CMK (cell line): ENCODE data around the gene HLTF.
"Not testable (repeated sequence)": the region's sequence is repeated elsewhere in the genome, so short reads cannot be mapped to it uniquely, and the experiment has no call there.

Experiments used
- DNase-seq: peaks from one replicate; pipeline ENCODE4 v3.0.0-alpha.2; 2010; ENCODE audit warnings: low read depth

HLTF gene, protein sequence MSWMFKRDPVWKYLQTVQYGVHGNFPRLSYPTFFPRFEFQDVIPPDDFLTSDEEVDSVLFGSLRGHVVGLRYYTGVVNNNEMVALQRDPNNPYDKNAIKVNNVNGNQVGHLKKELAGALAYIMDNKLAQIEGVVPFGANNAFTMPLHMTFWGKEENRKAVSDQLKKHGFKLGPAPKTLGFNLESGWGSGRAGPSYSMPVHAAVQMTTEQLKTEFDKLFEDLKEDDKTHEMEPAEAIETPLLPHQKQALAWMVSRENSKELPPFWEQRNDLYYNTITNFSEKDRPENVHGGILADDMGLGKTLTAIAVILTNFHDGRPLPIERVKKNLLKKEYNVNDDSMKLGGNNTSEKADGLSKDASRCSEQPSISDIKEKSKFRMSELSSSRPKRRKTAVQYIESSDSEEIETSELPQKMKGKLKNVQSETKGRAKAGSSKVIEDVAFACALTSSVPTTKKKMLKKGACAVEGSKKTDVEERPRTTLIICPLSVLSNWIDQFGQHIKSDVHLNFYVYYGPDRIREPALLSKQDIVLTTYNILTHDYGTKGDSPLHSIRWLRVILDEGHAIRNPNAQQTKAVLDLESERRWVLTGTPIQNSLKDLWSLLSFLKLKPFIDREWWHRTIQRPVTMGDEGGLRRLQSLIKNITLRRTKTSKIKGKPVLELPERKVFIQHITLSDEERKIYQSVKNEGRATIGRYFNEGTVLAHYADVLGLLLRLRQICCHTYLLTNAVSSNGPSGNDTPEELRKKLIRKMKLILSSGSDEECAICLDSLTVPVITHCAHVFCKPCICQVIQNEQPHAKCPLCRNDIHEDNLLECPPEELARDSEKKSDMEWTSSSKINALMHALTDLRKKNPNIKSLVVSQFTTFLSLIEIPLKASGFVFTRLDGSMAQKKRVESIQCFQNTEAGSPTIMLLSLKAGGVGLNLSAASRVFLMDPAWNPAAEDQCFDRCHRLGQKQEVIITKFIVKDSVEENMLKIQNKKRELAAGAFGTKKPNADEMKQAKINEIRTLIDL

GRCh38 chr3:149086232-149086988, at the start of gene HLTF:
Gene HLTF (minus strand): TSS chr3:149086533. CDS start chr3:149086336, 197 bp downstream.
- peak; percentile 87 for DNase-seq

GRCh38 chr3:149134575-149134974, 48.2 kb upstream of the HLTF start:
- no peak for DNase-seq

GRCh38 chr3:149131589-149131988, 45.3 kb upstream of the HLTF start:
- no peak for DNase-seq

- DNase-seq, result peak; percentile 70
These were observed 43.2 kb upstream of the HLTF start, which contains the start of gene HPS3 for GRCh38 chr3:149129326-149130205. Gene HPS3 (plus strand): TSS chr3:149129638. CDS start chr3:149129724, 86 bp downstream.

DNA sequence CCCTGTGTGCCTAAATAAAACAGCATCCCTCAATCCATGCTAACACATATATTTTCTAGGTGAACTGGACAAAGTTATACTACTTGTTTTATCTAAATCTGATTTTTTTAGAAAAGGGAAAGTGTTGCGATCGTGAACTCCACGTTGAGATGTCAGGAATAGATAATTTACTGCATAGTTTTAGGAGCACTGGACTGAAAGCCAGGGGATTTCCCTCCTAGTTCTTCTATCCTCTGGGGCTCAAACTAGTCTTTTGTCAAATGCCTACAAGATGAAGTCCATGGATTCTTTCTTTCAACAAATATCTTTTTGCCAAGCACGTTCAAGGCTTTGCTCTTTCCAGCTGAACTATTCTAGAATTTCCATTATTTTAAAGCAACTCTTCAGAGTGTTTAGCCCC, 42.5 kb upstream of the HLTF start:
- DNase-seq, result no peak

- no peak for DNase-seq
These were observed 36.6 kb upstream of the HLTF start for GRCh38 chr3:149122721-149123578.

GRCh38 chr3:149120051-149120972, 34.0 kb upstream of the HLTF start:
- no peak for DNase-seq

- DNase-seq, result no peak
These were observed 33.1 kb upstream of the HLTF start for GRCh38 chr3:149119466-149119865.

- no peak for DNase-seq
These were observed 32.4 kb upstream of the HLTF start for GRCh38 chr3:149118724-149119123.

- no peak for DNase-seq
These were observed 28.8 kb upstream of the HLTF start for GRCh38 chr3:149115114-149115513.

GRCh38 chr3:149114458-149114857, 28.1 kb upstream of the HLTF start:
- no peak for DNase-seq

- DNase-seq, result no peak
These were observed 18.2 kb upstream of the HLTF start for GRCh38 chr3:149104484-149104883.

DNA sequence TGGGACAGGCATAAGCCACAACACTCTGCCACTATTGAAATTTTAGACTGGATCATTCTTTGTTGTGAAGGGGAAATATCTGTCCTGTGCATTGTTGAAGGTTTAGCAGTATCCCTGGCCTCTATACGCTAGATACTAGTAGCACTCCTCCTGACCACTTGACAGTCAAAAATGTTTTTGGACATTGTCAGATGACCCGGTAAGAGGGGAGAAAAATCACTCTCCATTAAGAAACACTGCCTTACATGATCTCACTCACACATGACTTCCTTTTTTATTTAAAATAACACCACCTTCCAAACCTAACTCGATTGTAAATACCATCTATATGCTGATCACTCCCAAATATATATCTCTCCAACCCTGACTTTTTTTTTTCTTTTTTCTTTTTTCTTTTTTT, 15.3 kb upstream of the HLTF start:
- DNase-seq, result no peak

GRCh38 chr3:149101154-149101553, 14.8 kb upstream of the HLTF start:
- DNase-seq, result no peak

- DNase-seq, result not testable (repeated sequence)
These were observed 11.7 kb upstream of the HLTF start for GRCh38 chr3:149097987-149098386.

- DNase-seq, result no peak
These were observed 9.2 kb upstream of the HLTF start for GRCh38 chr3:149095487-149095886.

DNA sequence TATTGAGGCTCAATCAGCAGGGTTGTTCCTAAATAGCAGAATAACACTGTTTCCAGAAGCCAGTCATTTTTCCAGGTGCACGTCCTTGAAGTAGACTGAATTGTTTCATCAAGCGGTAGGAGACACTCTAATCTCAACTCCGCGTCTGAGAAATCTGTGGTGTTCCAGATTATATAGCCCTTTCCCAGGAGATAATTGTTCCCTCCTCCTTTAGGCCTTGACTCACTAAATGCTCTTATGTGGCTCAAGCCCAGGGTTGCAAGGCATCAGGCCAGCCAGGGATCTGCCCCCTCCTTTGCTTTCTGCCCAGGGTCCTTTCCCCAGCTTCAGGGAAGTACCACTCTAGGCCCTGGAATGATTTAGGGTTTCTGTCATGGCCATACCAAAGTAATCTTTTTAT, 5.7 kb upstream of the HLTF start:
- DNase-seq, result no peak

GRCh38 chr3:149090907-149091306, 4.6 kb upstream of the HLTF start:
- DNase-seq, result no peak

DNA sequence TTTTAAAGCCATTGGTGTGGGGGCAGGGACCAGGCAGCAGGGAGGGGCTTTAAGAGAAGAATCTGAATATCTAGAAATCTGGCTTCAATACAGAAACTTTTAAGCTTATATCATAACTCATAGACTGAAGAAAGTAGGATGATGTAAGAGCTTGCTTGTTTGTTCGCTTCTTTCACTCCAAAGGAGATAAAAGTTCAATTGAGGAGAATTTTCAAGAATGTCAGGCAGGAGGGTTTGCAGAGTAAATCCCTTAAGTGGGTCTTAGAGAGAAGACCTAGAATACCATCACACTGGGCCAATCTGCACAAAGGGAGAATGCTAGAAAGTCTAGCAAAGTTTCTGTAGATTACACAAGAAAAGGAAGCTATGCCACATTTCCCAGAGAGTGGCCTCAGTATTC, 4.1 kb upstream of the HLTF start:
- DNase-seq, result no peak
